IMR-90 (cell line): ENCODE results near the gene MEPCE. TPM values are rescaled to one million over a fixed set of nuclear protein-coding genes. Genes with fewer than 3 reads are reported as not detected.

Experiments
- ATAC-seq: fragments of 200-7000 bp; cut with Tn5 transposase; 2 replicates; pipeline ENCODE4 v1.9.1; 2020; ENCODE audit warnings: low read depth, mild to moderate bottlenecking, moderate library complexity
- BruUV-seq: library from RNA; stranded (reverse); fragments of 400-500 nt; replicated peaks from 2 replicates; lab custom pipeline; 2021; lab: Mats Ljungman, UMichigan
- CTCF ChIA-PET: fragments of 300-600 bp; formaldehyde crosslinking; extraction: SDS; loops from one replicate; lab custom pipeline; 2021; ENCODE audit warnings: antibody characterized with exemption; lab: Yijun Ruan, JAX
- POLR2A ChIA-PET: fragments of 300-600 bp; sonication (Branson Sonifier 250); formaldehyde crosslinking; loops from one replicate; lab custom pipeline; 2022; ENCODE audit warnings: antibody characterized with exemption; ENCODE audit not compliant: unreplicated experiment; lab: Charles Lee
- DNase-seq: peaks from one replicate; pipeline ENCODE4 v3.0.0; 2013
- H2AFZ ChIP-seq: replicated peaks from 2 replicates; pipeline ENCODE3; 2013; ENCODE audit warnings: low read length, mild to moderate bottlenecking; ENCODE audit not compliant: poor library complexity
- H2AK5ac ChIP-seq: 2 replicates; pipeline ENCODE4 v1.6.1; 2013; ENCODE audit warnings: low read depth, low read length, inconsistent platforms
- H2AK9ac ChIP-seq: replicated peaks from 2 replicates; pipeline ENCODE3; 2013; ENCODE audit warnings: mild to moderate bottlenecking, low read depth, low read length, moderate library complexity; ENCODE audit not compliant: poor library complexity
- H2BK120ac ChIP-seq: 2 replicates; pipeline ENCODE4 v1.6.1; 2013; ENCODE audit warnings: low read depth, low read length, inconsistent platforms
- H2BK15ac ChIP-seq: 3 replicates; pipeline ENCODE4 v1.6.1; 2013; ENCODE audit warnings: low read depth, low read length, inconsistent platforms
- H2BK20ac ChIP-seq: 2 replicates; pipeline ENCODE4 v1.6.1; 2013; ENCODE audit warnings: low read depth, mild to moderate bottlenecking, inconsistent platforms, low read length, moderate library complexity
- H2BK5ac ChIP-seq: 2 replicates; pipeline ENCODE4 v1.6.1; 2013; ENCODE audit warnings: mild to moderate bottlenecking, low read depth, low read length, inconsistent platforms; ENCODE audit not compliant: poor library complexity, severe bottlenecking
- H3K14ac ChIP-seq: replicated peaks from 2 replicates; pipeline ENCODE4 v1.6.1; 2013; ENCODE audit warnings: low read depth, low read length, inconsistent platforms
- H3K18ac ChIP-seq: 2 replicates; pipeline ENCODE4 v1.6.1; 2013; ENCODE audit warnings: low read depth, low read length, control low read depth
- H3K23ac ChIP-seq: 2 replicates; pipeline ENCODE4 v1.6.1; 2013; ENCODE audit warnings: low read depth, low read length, inconsistent platforms
- H3K27ac ChIP-seq: 2 replicates; pipeline ENCODE4 v1.5.1; 2013; ENCODE audit warnings: mild to moderate bottlenecking, control low read depth, low read length; ENCODE audit not compliant: insufficient read depth
- H3K27me3 ChIP-seq: 2 replicates; pipeline ENCODE4 v1.6.1; 2013; ENCODE audit warnings: low read length; ENCODE audit not compliant: control insufficient read depth, insufficient read depth
- H3K36me3 ChIP-seq: 2 replicates; pipeline ENCODE4 v1.6.1; 2013; ENCODE audit warnings: low read length, mixed read lengths; ENCODE audit not compliant: control insufficient read depth, insufficient read depth
- H3K4ac ChIP-seq: 2 replicates; pipeline ENCODE4 v1.6.1; 2013; ENCODE audit warnings: low read depth, low read length, inconsistent platforms
- H3K4me1 ChIP-seq: 2 replicates; pipeline ENCODE4 v1.6.1; 2013; ENCODE audit warnings: low read length, mixed read lengths; ENCODE audit not compliant: control insufficient read depth, insufficient read depth
- H3K4me2 ChIP-seq: 2 replicates; pipeline ENCODE4 v1.6.1; 2013; ENCODE audit warnings: low read depth, mild to moderate bottlenecking, control low read depth, low read length, moderate library complexity
- H3K4me3 ChIP-seq: 2 replicates; pipeline ENCODE4 v1.5.1; 2013; ENCODE audit warnings: low read depth, mild to moderate bottlenecking, control low read depth, low read length, moderate library complexity; ENCODE audit not compliant: insufficient read depth
- H3K56ac ChIP-seq: 2 replicates; pipeline ENCODE4 v1.6.1; 2013; ENCODE audit warnings: low read length, inconsistent platforms; ENCODE audit not compliant: insufficient read depth; ENCODE audit errors: extremely low read depth
- H3K79me1 ChIP-seq, 2 experiments: 2 replicates each; pipeline ENCODE4 v1.6.1; 2013; ENCODE audit warnings: low read length in 2 of 2, inconsistent platforms in 1 of 2, low read depth in 1 of 2
- H3K9ac ChIP-seq: 2 replicates; pipeline ENCODE4 v1.6.1; 2013; ENCODE audit warnings: low read depth, low read length, control low read depth
- H3K9me1 ChIP-seq: 2 replicates; pipeline ENCODE4 v1.6.1; 2013; ENCODE audit warnings: low read length, inconsistent platforms; ENCODE audit not compliant: insufficient read depth
- H3K9me3 ChIP-seq: 2 replicates; pipeline ENCODE4 v1.6.1; 2013; ENCODE audit warnings: low read length; ENCODE audit not compliant: control insufficient read depth, insufficient read depth
- H4K20me1 ChIP-seq: 2 replicates; pipeline ENCODE4 v1.6.1; 2013; ENCODE audit warnings: low read length, inconsistent platforms; ENCODE audit not compliant: insufficient read depth
- H4K5ac ChIP-seq: 2 replicates; pipeline ENCODE4 v1.6.1; 2013; ENCODE audit warnings: mild to moderate bottlenecking, low read depth, low read length, control low read depth
- H4K8ac ChIP-seq, 2 experiments: 2 replicates each; pipeline ENCODE4 v1.6.1; 2013; ENCODE audit warnings: low read depth in 2 of 2, low read length in 2 of 2, control low read depth in 1 of 2, inconsistent platforms in 1 of 2
- H4K91ac ChIP-seq: 2 replicates; pipeline ENCODE4 v1.6.1; 2013; ENCODE audit warnings: low read depth, low read length, inconsistent platforms; ENCODE audit not compliant: insufficient read depth
- CTCF ChIP-seq: conservative IDR thresholded peaks from 2 replicates; pipeline ENCODE4 v1.5.1; 2012; ENCODE audit warnings: mild to moderate bottlenecking, low read depth, low read length, improper control_type of control experiment
- ELK1 ChIP-seq: fragments of 150-350 bp; IDR thresholded peaks from 2 replicates; pipeline ENCODE4 v1.6.1; 2016; ENCODE audit warnings: low read depth, mild to moderate bottlenecking, low read length, moderate library complexity, borderline replicate concordance
- FOS ChIP-seq: fragments of 150-350 bp; IDR thresholded peaks from 2 replicates; pipeline ENCODE4 v1.6.1; 2016; ENCODE audit warnings: low read depth, low read length
- MAFK ChIP-seq: IDR thresholded peaks from 2 replicates; pipeline ENCODE4 v1.6.1; 2012; ENCODE audit warnings: low read depth, low read length, improper control_type of control experiment
- MAZ ChIP-seq: IDR thresholded peaks from 2 replicates; pipeline ENCODE4 v1.6.1; 2012; ENCODE audit warnings: low read depth, mild to moderate bottlenecking, low read length, improper control_type of control experiment, moderate library complexity, borderline replicate concordance
- MXI1 ChIP-seq: IDR thresholded peaks from 2 replicates; pipeline ENCODE4 v1.6.1; 2012; ENCODE audit warnings: low read depth, mild to moderate bottlenecking, low read length, moderate library complexity, borderline replicate concordance
- NFE2L2 ChIP-seq: fragments of 150-350 bp; IDR thresholded peaks from 2 replicates; pipeline ENCODE4 v1.6.1; 2016; ENCODE audit warnings: low read depth, mild to moderate bottlenecking, low read length
- POLR2A ChIP-seq: IDR thresholded peaks from 2 replicates; pipeline ENCODE4 v1.6.1; 2012; ENCODE audit warnings: mild to moderate bottlenecking, low read depth, low read length
- RCOR1 ChIP-seq: IDR thresholded peaks from 2 replicates; pipeline ENCODE4 v1.6.1; 2012; ENCODE audit warnings: mild to moderate bottlenecking, low read length, improper control_type of control experiment; ENCODE audit not compliant: insufficient replicate concordance
- SMC3 ChIP-seq: fragments of 150-350 bp; IDR thresholded peaks from 2 replicates; pipeline ENCODE4 v1.6.1; 2016; ENCODE audit warnings: low read depth, mild to moderate bottlenecking, antibody characterized with exemption, low read length, moderate library complexity
- USF2 ChIP-seq: fragments of 150-350 bp; IDR thresholded peaks from 2 replicates; pipeline ENCODE4 v1.6.1; 2017; ENCODE audit warnings: mild to moderate bottlenecking, antibody characterized with exemption, low read length, low read depth
- WGBS, 2 experiments: methylation state at CpG; one replicate each; pipeline versions ENCODE4 v1.1.5 to v1.1.7; 2013; ENCODE audit warnings: missing lambda C conversion rate in 2 of 2; ENCODE audit not compliant: insufficient read length in 1 of 2; ENCODE audit errors: extremely low coverage in 2 of 2; 5-methylcytosine and 5-hydroxymethylcytosine counted together
- dilution Hi-C: fragments of 300-500 bp; cut with HindIII; formaldehyde crosslinking; loops from one replicate; pipeline ENCODE4 v1.14.3; 2018; ENCODE audit warnings: low sequenced_read_pairs; ENCODE audit not compliant: unreplicated experiment
- in situ Hi-C: fragments of 300-500 bp; cut with MboI; formaldehyde crosslinking; loops from 3 replicates; pipeline ENCODE4 v1.14.3; 2019; ENCODE audit warnings: low sequenced_read_pairs, inconsistent platforms, mixed read lengths
- intact Hi-C: fragments of 100-400 bp; cut with micrococcal nuclease; formaldehyde crosslinking; loops from 2 replicates; pipeline ENCODE4 v1.10.0; 2022
- polyA plus RNA-seq, 3 experiments: library from polyadenylated mRNA; depleted of rRNA; stranded (reverse); fragments of >200 nt; gene quantifications; 2 replicates each; pipeline ENCODE4 v1.2.3, GENCODE V29; 2012; ENCODE audit warnings: low replicate concordance in 1 of 3
- total RNA-seq: library from RNA; depleted of rRNA; stranded (reverse); fragments of >200 nt; gene quantifications from 2 replicates; pipeline ENCODE4 v1.2.3, GENCODE V29; 2012

MEPCE gene
- total and polyA plus RNA-seq, 2 of the 4 experiments (the other 2 are of a cell fraction): 18.2 to 22.9 TPM

GRCh38 chr7:100384628-100385294 lies 44.9 kb upstream of the MEPCE start:
- intact Hi-C loops (no loop called here), dilution Hi-C loops (no loop called here), in situ Hi-C loops (no loop called here)
- no peaks in the 10 kb centered on the region for H3K9me3 ChIP-seq
- no peaks in the 10 kb centered on the region for H3K9me1 ChIP-seq
- H3K36me3 ChIP-seq: no peaks in the 10 kb centered on the region
- peaks cover 10% of the 10 kb centered on the region for H3K27me3 ChIP-seq
- H3K14ac ChIP-seq: no peak overlapping the region
- H4K5ac ChIP-seq: no peak overlapping the region
- H2BK15ac ChIP-seq: no peak overlapping the region
- H3K56ac ChIP-seq: no peak overlapping the region
- DNase-seq: no peak
- no peaks in the 10 kb centered on the region for H4K20me1 ChIP-seq
- H3K23ac ChIP-seq: no peak overlapping the region
- CTCF ChIA-PET: no interaction called here
- H3K79me1 ChIP-seq: no peaks in the 10 kb centered on the region
- no TSS peak for BruUV-seq
- POLR2A ChIA-PET: no interaction called here
- no peak overlapping the region for H2AFZ ChIP-seq
- no peak overlapping the region for H3K4me3 ChIP-seq
- H3K4ac ChIP-seq: no peak overlapping the region
- no peak overlapping the region for H2AK9ac ChIP-seq
- no peak overlapping the region for H4K8ac ChIP-seq
- 96% methylated on average over 4 of the region's 6 CpGs; no CpG with 5 or more reads in 1 of the 2 experiments for WGBS, 2 experiments
- H2BK120ac ChIP-seq: no peak overlapping the region
- H2BK20ac ChIP-seq: no peak overlapping the region
- no peak overlapping the region for H3K9ac ChIP-seq
- no peak for TF ChIP-seq POLR2A
- TF ChIP-seq MAFK: no peak
- TF ChIP-seq CTCF: no peak
- no peak for TF ChIP-seq NFE2L2
- TF ChIP-seq MAZ: no peak
- TF ChIP-seq MXI1: no peak
- no peak for TF ChIP-seq ELK1
- no peak for TF ChIP-seq SMC3
- no peak for TF ChIP-seq USF2
- TF ChIP-seq RCOR1: no peak
- no peak for TF ChIP-seq FOS
- ATAC-seq: no peak
- H3K18ac ChIP-seq: no peak overlapping the region
- H2AK5ac ChIP-seq: no peak overlapping the region
- H3K27ac ChIP-seq: no peak overlapping the region
- no peak overlapping the region for H2BK5ac ChIP-seq
- H3K4me1 ChIP-seq: no peaks in the 10 kb centered on the region
- H4K91ac ChIP-seq: no peak overlapping the region
- H3K4me2 ChIP-seq: no peak overlapping the region
